Measurements from ENCODE around the gene PTPRG. TPM values are rescaled to one million over a fixed set of nuclear protein-coding genes. Genes with fewer than 3 reads are reported as not detected.

The PTPRG gene
- total RNA-seq, 1 experiment from 2014 or later = 32.1 TPM

GRCh38 chr3:62093025-62093424 lies 531.7 kb downstream of the PTPRG start (continued):
- TF ChIP-seq YY1 (IDR thresholded peaks at IDR 0.05; ENCODE audit: extremely low read depth, insufficient replicate concordance, low read depth, low read length) (no peak), ZNF274 (IDR thresholded peaks at IDR 0.05; ENCODE audit: low read depth, low read length) (no peak), ATF3 (IDR thresholded peaks at IDR 0.05) (no peak), ZFX (IDR thresholded peaks at IDR 0.05) (no peak), SRF (IDR thresholded peaks at IDR 0.05; ENCODE audit: low read depth) (no peak)

- no peak for DNase-seq (ENCODE audit: low read depth, low spot score)
Measured at GRCh38 chr3:62094461-62094860, 533.1 kb downstream of the PTPRG start.

More at GRCh38 chr3:62094461-62094860, 533.1 kb downstream of the PTPRG start:
- H3K4me2 ChIP-seq (ENCODE audit: low read length) = no peak overlapping the region
- no peak overlapping the region for H2AFZ ChIP-seq (ENCODE audit: low read depth, low read length, poor library complexity, severe bottlenecking)
- ChIA-PET POLR2A (no interaction called here), RAD21 (ENCODE audit: low non-redundant PET in 1 of 2, low total read pairs in 2 of 2, uncharacterized antibody in 2 of 2, unreplicated experiment in 2 of 2) (no interaction called here), CTCF (no interaction called here)
- no peak for ATAC-seq
- TF ChIP-seq CTCF (IDR thresholded peaks at IDR 0.05 in 2 of 3, conservative IDR thresholded peaks at IDR 0.05 in 1 of 3; ENCODE audit: borderline replicate concordance in 1 of 3, insufficient read depth in 1 of 3, low read depth in 2 of 3, low read length in 2 of 3) = no peak
- TF ChIP-seq TCF7L2 (IDR thresholded peaks at IDR 0.05; ENCODE audit: borderline replicate concordance, extremely low read depth, insufficient read depth, insufficient read length) = no peak
- TF ChIP-seq RAD21 (IDR thresholded peaks at IDR 0.05; ENCODE audit: low read depth) = no peak
- TF ChIP-seq CBX3 (IDR thresholded peaks at IDR 0.05; ENCODE audit: low read depth) = no peak
- no peak for TF ChIP-seq EZH2phosphoT487 (IDR thresholded peaks at IDR 0.05; ENCODE audit: borderline replicate concordance)
- TF ChIP-seq ZNF274 (IDR thresholded peaks at IDR 0.05; ENCODE audit: low read depth, low read length) = no peak
- TF ChIP-seq SRF (IDR thresholded peaks at IDR 0.05; ENCODE audit: low read depth) = no peak
- TF ChIP-seq ATF3 (IDR thresholded peaks at IDR 0.05) = no peak
- TF ChIP-seq REST (IDR thresholded peaks at IDR 0.05; ENCODE audit: low read depth) = no peak
- TF ChIP-seq POLR2AphosphoS5 (IDR thresholded peaks at IDR 0.05; ENCODE audit: low read depth, low read length) = no peak
- TF ChIP-seq CEBPB (IDR thresholded peaks at IDR 0.05; ENCODE audit: low read depth) = no peak
- TF ChIP-seq MAX (IDR thresholded peaks at IDR 0.05) = no peak
- H3K4me3 ChIP-seq (replicated peaks in 1 of 2; ENCODE audit: low read depth in 1 of 2, low read length in 2 of 2) = no peak overlapping the region
- no peak overlapping the region for H3K9ac ChIP-seq (ENCODE audit: low read length)
- H3K27me3 ChIP-seq (ENCODE audit: insufficient read depth, low read length) = no peaks in the 10 kb centered on the region
- intact Hi-C loops (cut with micrococcal nuclease) = no loop called here
- H3K4me1 ChIP-seq (ENCODE audit: control insufficient read depth in 1 of 2, insufficient read depth in 2 of 2, low read length in 2 of 2) = no peaks in the 10 kb centered on the region
- H3K27ac ChIP-seq (ENCODE audit: low read depth, low read length) = no peak overlapping the region
- no peaks in the 10 kb centered on the region for H3K9me3 ChIP-seq (ENCODE audit: control insufficient read depth in 1 of 2, insufficient read depth in 1 of 2, low read depth in 1 of 2, low read length in 2 of 2)
- no peaks in the 10 kb centered on the region for H3K36me3 ChIP-seq (ENCODE audit: control insufficient read depth in 1 of 2, insufficient read depth in 2 of 2, low read length in 2 of 2)
- no peaks in the 10 kb centered on the region for H3K79me2 ChIP-seq (ENCODE audit: insufficient read depth, low read length)
- no peaks in the 10 kb centered on the region for H3K9me2 ChIP-seq (ENCODE audit: insufficient read depth)
- H4K20me1 ChIP-seq (ENCODE audit: insufficient read depth) = no peaks in the 10 kb centered on the region
- no TSS peak for BruUV-seq (replicated peaks)
